GM19372 (cell line): ENCODE measurements around the gene PTPRN2.
"Not testable (repeated sequence)": the region's sequence is repeated elsewhere in the genome, so short reads cannot be mapped to it uniquely, and the experiment has no call there.

Experiments
- ATAC-seq: cut with Tn5 transposase; IDR thresholded peaks from one replicate; pipeline ENCODE4 v1.9.1; 2021; ENCODE audit warnings: mild to moderate bottlenecking, low read depth, moderate library complexity; ENCODE audit not compliant: unreplicated experiment

PTPRN2 gene

DNA sequence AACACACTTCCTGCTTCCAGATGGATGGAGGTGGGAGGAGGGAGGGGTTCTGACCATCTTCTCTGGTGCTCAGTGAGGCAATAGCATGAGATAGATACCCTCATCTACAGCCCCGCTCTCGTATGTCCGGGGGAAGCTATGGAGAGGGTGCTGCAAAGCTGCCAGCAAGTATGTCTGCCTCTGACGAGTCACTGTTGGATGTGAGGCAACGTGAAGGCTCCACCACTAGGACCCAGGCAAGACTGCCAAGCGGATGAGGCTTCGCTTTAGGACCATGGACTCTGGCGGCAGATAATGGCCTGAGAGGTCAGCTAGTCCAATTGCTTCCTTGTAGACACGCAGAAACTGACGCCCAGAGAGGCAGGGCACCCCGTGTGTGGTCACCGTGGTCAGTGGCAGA lies 601.6 kb downstream of the PTPRN2 start:
- no peak for ATAC-seq

DNA sequence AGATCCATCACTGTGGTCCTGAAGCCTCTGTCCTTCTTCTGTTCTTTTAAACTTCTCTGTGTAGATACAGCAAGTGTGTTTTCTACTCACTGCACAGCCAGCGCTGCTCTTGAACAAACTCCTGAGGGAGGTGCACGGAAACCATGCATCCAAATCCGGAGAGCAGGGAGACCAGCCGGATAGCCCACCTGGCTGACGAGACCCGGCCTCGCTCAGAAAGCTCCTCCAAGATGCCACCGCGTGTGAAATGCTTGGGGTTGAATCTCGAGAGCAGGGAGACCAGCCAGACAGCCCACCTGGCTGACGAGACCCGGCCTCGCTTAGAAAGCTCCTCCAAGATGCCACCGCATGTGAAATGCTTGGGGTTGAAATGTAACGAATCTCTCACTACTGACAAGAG lies 602.0 kb downstream of the PTPRN2 start:
- ATAC-seq, result no peak

DNA sequence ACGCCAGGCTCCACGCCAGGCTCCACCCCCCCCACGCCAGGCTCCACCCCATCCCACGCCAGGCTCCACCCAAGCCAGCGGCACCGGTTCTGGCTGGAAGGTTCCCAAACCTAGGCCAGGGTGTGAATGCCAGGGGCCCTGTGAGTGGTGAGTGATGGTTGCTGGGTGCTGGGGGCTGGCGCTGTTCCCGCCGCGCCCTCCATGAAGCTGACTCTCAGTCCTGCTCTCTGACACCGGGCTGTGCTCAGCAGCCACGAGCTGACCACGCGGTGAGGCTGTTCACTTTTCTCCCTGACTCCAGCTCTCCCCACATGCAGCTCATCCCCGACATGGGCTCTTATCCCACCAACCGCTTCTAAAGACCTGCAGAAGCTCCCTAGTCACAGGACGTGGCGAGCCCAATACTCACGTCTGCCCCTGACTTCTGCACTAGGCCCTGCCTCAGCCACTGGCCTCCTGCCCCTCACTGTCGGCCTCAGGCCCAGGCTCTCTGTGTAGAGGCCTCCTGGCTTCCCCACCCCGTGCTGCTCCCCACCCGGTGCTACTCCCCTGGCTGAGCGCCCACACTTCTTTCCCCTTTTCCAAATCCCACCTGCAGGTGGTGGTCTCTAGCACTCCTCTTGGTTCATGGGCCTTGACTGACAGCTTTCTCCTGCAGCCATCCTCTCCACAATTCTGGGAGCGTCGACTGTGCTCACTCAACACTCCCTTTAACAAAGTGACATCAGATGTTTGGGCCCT lies 603.0 kb downstream of the PTPRN2 start:
- no peak for ATAC-seq

- ATAC-seq, result no peak
Measured at GRCh38 chr7:157983502-157984422, 603.9 kb downstream of the PTPRN2 start.

GRCh38 chr7:157981778-157982177 lies 605.8 kb downstream of the PTPRN2 start:
- no peak for ATAC-seq

GRCh38 chr7:157980774-157981173 lies 606.8 kb downstream of the PTPRN2 start:
- no peak for ATAC-seq

GRCh38 chr7:157980341-157980731 lies 607.3 kb downstream of the PTPRN2 start:
- ATAC-seq, result not testable (repeated sequence)

GRCh38 chr7:157979636-157980340 lies 607.8 kb downstream of the PTPRN2 start:
- no peak for ATAC-seq

DNA sequence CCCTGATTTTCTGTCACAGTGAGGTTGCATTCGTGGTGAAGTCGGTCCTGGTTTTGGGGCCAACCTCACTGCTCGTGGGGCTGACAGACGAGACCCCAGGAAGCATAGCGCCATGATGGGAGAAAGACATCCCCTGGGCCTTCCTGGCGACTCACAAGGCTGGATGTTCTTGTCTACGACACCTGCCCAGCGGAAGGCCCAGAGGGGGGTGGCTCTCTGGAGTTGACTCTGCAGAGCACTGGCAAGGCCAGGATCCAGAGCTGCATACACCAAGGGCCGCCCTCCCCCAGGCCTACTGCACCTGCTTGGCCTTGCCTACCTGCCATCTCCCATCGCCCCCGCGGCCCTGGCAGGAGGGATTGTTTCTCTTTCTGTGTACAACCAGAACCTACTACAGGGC lies 608.9 kb downstream of the PTPRN2 start:
- no peak for ATAC-seq

GRCh38 chr7:157977717-157978496 lies 609.7 kb downstream of the PTPRN2 start:
- no peak for ATAC-seq

GRCh38 chr7:157977306-157977705 lies 610.3 kb downstream of the PTPRN2 start:
- no peak for ATAC-seq

GRCh38 chr7:157976406-157976805 lies 611.2 kb downstream of the PTPRN2 start:
- ATAC-seq, result no peak

DNA sequence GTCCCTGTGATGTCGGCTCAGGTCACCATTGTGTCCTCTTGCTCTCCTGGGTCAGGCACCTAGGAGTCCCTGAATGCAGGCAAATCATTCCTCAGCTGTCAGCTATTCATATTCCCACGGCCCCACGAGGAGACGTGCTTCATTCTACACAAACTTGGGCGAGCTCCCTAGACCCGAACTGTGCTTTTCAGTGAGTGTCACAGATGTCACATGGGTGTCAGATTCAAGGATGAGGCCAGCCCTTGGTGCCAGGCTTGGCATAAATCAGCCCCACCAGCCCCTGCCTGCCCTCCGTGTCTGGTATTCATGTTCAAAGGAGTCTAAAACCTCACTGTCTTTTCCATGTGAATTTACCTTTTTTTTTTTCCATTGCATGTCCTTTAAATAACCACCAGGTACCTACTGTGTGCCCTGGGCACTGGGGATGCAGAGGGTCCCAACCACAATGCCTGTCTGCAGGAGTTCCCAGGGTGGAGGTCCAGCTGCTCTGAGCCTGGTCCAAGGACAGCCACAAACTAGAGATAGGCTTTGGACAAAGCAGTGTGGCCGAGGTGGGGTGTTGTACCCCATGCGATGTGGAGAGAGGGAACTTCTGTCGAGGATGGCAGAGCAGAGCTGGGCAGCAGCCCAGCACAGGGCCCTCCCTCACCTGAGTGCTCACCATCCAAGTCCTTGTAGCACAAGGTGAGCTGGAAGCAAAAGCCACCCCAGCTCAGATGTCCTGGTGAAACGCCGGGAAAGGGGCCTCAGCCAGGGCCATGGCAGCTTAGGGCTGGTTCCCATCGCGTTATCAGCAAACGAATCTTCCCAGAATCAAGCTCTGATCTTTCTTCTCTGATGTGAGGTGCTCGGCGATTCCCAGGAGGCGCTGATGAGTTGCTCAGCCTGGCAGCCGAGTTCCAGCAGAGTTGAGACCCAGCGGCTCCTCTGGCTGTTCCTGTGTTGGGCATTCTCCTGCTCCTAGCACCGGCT lies 611.9 kb downstream of the PTPRN2 start:
- no peak for ATAC-seq

- no peak for ATAC-seq
Measured at GRCh38 chr7:157974678-157975230, 612.9 kb downstream of the PTPRN2 start.

DNA sequence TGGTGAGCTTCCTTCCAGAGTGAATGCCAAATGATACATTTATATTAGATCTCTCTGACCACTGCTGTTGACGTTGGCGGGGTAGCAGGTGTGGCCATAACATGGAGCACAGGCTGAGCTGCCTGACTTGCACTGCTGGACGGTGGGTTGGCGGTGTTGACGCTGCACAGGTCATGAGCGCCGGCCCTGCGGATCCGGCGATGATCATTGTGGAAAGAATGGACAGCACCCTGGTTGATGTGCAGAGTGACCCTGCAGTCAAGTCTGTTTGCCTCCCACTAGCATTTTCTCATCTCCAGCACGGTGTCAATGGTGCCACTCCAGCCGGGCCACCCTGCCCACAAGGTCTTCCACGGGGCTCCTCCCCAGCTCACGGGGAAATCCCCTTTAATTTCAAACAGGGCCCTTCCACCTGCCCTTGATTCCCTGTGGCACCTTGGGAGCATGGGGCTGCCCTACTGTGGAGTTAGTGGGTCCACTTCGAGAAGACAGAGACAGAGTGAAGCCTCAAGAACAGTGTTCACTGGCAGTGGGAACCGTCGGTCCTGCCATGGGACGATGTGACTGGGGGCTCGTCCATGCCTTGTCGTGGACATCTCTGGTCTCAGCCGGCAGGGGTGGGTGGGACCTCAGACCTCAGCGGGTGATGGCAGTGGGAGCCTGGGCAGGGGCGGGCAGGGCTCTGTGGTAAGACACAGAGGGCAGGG lies 613.5 kb downstream of the PTPRN2 start:
- ATAC-seq, result no peak

DNA sequence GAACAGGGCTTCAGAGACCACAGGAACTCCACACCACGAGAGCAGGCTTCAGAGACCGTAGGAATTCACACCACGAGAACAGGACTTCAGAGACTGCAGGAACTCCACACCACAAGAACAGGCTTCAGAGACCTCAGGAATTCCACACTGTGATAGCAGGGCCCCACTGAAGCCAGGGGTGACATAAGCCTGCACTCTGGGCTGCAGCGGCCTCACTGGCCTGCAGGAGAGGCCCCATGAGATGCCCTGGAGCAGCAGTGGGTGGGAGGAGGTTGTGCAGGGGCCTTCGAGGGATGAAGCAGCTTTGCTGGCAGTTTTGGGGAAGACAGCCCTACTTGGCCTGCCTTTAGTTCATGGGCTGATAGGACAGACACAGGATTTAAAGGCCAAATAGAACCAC lies 614.7 kb downstream of the PTPRN2 start:
- no peak for ATAC-seq

- no peak for ATAC-seq
Measured at GRCh38 chr7:157971501-157971900, 616.1 kb downstream of the PTPRN2 start.

DNA sequence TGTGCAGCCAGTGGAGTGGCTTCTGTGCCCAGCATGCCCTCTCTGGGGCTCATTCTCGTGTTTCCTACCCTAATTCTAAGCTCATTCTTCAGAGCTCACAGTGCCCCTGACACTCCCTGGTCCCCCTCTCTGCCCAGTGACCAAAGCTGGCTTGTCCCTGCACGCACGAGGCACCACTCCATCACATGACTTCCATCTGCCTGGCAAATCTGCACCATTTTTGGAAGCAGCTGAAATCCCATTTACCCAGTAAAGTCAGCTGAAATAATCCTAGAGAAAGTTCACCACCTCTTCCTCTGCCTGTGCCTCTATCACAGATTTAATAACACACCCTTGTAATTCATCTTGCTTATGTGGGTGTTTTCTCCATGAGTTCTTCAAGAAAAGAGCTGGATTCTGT lies 616.9 kb downstream of the PTPRN2 start:
- no peak for ATAC-seq
